GM18873 (cell line): Measurements from ENCODE around the gene SMAP1.

Source experiments
- ATAC-seq: cut with Tn5 transposase; IDR thresholded peaks from one replicate; pipeline ENCODE4 v1.9.1; 2021; ENCODE audit warnings: mild to moderate bottlenecking, moderate library complexity, moderate number of reproducible peaks; ENCODE audit not compliant: unreplicated experiment, low FRiP score

Gene SMAP1

DNA sequence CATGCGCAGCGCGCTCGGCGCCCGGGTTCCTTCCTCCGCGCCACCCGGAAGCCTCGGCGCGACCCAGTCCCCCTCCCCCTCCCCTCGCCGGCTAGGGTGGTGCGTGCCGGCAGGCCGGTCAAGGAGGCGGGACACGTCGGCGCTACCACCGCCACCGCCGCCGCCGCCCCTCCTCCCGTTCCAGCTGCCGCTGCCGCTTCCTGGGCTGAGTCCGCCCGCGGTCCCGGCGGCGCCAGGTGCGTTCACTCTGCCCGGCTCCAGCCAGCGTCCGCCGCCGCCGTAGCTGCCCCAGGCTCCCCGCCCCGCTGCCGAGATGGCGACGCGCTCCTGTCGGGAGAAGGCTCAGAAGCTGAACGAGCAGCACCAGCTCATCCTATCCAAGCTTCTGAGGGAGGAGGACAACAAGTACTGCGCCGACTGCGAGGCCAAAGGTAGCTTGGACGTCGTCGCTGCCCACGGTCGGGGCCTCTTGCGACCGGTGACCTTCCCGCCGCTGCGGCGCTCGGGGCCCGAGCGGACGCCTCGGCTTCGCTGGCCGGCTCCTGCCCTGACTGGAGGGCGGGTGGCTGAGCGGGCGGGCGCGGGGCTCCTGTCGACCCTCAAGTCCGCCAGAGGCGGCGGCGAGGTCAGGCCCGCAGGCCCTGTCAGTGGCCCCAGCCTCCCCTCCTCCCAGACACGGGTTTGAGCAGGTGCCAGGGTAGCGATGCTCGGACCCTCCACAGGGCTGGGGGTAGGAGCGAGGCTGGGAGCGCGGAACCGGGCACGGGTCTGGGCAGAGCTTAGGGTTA, at the start of gene SMAP1:
Gene SMAP1 (plus strand): TSS at position 173 of the 788 bp plus-strand sequence. CDS start 141 bp downstream, at position 314.
- peak; percentile 80 for ATAC-seq

DNA sequence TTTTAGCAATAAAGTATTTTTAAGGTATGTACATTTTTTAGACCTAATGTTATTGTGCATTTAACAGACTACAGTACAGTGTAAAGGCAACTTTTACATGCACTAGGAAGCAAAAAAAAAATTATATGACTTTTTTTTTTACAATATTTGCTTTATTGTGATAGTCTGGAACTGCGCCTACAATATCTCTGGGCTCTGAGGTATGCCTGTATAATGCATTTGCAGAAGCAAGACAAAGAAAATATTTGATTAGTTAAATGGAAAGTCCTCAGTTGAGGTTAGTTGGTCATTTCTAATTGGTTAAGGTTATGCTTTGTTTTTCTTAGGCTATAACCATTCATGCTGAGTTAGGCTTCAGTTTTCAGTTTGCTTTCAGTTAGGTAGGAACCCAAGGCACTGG, 46.9 kb upstream of the SMAP1 start:
- ATAC-seq = no peak

GRCh38 chr6:70622461-70622860, 45.2 kb upstream of the SMAP1 start:
- ATAC-seq = no peak

DNA sequence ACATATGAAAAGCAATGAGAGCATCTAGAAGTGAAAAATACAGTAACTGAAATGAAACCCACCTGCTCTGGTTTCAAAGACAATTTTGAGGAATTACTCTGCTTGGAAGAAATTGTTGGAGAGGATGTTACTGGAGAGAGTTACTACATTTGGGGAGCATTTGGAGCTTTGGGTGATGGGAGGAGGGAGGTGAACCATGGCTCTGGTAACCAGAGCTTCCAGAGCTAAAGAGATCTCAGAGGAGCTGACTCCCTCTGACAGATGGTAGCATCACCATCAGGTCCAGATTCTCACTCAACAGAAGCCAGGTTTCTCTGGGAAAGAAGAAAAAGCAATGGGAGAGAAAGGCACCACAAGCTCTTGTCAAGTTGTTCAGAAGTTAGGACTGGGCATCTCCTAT, 42.2 kb upstream of the SMAP1 start:
- ATAC-seq = no peak

DNA sequence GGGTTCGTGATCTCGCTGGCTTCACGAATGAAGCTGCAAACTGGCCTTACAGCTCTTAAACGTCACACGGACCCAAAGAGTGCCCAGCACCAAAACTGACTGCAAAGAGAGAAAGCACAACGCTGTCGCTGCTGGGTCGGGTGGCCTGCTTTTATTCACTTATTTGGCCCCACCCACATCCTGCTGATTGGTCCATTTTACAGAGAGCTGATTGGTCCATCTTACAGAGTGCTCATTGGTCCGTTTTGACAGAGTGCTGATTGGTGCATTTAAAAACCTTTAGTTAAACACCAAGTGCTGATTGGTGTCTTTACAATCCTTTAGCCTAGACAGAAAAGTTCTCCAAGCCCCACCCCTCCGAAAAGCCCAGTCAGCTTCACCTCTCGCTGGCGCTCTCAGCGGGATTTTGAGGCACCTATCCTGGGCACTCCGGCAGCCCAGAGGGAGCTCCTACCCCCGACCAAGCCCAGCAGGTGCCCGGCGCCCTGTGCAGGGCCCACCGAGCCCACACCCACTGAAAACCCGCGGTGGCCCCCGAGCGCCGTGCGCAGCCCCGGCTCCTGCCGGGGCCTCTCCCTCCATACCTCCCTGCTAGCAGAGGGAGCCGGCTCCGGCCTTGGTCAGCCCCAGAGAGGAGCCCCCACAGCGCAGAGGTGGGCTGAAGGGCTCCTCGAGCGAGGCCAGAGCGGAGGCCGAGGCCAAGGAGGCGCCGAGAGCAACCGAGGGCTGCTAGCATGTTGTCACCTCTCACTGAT, 40.0 kb upstream of the SMAP1 start:
- ATAC-seq = no peak

GRCh38 chr6:70629929-70630328, 37.8 kb upstream of the SMAP1 start:
- no peak for ATAC-seq

GRCh38 chr6:70633870-70634269, 33.8 kb upstream of the SMAP1 start:
- ATAC-seq = no peak

GRCh38 chr6:70636596-70636995, 31.1 kb upstream of the SMAP1 start:
- no peak for ATAC-seq

DNA sequence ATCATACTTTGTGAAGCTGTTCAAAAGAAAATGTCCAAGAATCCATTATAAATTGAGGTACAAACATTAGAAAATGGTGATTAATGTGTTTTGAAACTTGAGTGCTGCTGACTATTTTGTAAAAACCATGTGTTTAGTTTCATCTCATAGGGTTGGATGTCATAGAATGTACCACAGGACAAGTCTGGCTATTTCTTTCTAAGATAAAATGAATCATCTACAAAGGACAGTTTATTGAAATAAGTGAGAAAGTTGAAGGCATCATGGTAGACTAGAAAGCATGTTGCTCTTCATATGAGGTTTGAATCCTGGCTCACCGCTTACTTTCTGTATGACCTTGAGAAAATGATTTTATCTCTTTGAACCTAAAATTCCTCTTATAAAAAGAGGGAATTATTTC, 29.2 kb upstream of the SMAP1 start:
- ATAC-seq = no peak

GRCh38 chr6:70651326-70651905, 16.3 kb upstream of the SMAP1 start:
- peak; percentile 55 for ATAC-seq

GRCh38 chr6:70652216-70652615, 15.5 kb upstream of the SMAP1 start:
- ATAC-seq = no peak

- no peak for ATAC-seq
Observed at GRCh38 chr6:70657706-70658105, 10.0 kb upstream of the SMAP1 start.

GRCh38 chr6:70663881-70664466, 3.7 kb upstream of the SMAP1 start:
- no peak for ATAC-seq

GRCh38 chr6:70666706-70667105, 977 bp upstream of the SMAP1 start:
- ATAC-seq = no peak

DNA sequence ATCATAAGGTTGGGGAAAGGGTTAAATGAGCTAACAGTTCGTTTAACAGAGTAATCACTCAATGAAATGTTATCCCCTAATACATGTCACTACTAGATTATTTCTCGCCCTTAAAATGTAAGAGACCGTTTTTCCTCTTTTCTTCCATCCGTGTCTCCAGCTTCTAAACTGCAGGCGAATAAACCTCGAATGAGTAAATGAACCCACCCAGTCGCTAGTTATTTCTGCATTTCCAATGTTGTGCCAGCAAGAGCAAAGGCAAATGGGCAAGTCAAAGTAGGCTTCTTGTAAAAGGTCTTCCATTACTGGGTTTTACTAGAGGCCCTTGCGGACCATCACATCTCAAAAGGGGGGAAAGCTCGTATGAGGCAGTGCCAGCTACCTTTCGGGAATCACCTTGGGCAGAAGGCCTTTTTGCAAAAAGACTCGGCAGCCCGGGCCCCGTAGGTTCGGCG, 400 bp upstream of the SMAP1 start:
- ATAC-seq = no peak

DNA sequence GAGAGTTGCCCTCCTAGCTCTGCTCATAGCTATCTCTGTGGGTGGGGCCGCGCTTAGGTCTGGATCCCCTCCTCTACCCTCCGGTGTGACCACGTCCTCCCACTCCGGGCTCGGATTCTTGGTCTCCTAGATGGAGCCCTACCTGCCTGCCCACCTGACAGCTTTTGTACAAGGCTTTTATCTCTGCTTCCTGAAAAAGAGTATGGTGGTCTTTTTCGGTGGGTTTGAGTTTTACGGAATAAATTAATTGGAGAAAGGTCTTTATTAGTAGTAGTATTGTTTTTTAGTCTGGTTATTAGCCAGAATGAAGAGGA, 773 bp downstream of the SMAP1 start:
- no peak for ATAC-seq

DNA sequence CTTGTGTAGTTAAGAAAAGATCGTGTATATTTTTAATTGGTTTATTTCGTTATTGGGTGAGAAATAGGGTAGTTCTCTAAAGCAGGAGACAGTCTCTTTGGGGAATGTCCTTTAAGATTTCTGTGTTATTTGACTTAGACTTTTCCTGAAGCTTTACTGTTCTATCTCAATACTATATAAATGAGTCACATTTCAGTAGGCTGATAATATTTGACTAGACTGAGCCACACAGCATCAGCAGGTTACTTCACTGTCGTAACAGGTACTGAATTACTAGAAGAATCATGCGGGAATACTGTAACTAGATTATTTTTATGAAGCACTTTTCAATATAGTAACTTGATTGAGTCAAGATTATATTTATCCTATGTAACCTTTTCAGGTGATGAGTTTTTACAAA, 1.4 kb downstream of the SMAP1 start:
- no peak for ATAC-seq

DNA sequence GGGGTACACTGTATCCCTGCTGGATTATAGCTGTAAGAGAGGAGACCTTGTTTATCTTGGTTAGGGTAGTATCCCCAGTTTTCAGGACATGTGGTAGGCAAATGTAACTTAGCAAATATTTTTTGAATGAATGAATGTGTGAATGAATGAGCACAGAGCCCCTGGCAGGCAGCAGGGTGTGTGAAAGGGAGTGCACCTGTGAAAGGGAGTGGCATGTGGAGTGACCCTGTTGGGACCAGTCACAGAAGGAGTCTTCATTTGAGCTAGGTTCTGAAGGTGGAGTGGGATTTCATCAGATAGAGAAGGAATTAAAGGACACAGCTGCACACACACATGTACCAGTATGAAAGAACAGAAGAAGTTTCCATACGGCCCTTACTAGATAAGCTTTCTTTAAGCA, 4.9 kb downstream of the SMAP1 start:
- ATAC-seq = no peak

DNA sequence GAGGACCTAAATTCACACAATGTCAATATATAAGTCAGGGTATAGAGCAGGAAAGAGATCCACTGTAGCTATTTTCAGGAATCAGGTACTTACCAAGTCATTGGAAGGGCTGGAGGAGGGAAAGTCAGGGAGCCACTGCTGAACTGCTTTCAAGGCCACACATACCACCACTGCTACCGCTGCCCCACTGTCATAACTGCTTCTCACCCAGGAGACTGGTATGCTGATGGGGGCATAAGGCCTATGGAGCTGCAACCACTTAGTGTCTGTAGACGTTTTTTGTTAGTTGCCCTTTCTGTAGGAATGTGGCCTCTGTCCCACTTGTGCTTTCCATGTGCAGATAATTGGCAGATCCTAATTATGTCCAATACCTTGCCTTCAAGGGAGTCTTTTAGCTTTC, 5.4 kb downstream of the SMAP1 start:
- ATAC-seq = no peak

DNA sequence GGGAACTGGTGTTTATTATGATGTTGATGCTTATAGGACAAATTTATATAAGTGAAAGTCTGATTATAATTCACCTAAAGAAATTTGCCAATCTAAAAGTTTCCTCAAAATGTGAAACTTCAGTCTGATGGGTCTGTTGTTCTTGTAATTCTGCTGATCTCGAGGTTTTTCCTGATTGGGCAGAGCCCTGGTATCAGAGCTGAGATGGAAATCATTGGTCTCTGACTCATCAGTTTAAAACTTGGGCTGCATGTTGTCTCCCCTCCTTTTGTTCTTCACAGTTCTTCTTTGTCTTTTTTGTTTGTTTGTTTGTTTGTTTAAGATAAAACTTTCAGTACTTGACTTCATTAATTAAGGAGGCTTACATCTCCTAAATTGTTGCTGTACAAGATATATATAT, 5.9 kb downstream of the SMAP1 start:
- no peak for ATAC-seq

DNA sequence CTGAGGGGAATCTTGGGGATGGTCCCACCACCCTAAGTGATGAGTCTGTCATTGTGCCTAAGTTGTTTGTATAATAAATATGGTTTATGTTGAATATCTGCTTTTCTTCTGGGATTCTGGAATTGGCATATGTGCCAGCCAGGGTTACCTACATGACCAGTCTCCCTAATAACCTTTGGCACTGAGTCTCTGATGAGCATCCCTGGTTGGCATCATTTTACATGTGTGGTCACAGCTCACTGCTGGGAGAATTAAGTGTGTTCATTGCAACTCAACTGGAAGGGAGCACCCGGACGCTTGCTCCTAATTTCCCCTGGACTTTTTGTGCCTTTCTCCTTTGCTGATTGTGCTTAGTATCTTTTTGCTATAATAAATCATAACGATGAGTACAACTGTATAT, 8.1 kb downstream of the SMAP1 start:
- ATAC-seq = no peak
